Trophoblast cell (in vitro differentiated cells and primary cell): ENCODE results near the gene MAP2K5.

Experiments used
- DNase-seq, 2 donors: peaks; one replicate each; pipeline ENCODE4 v3.0.0-alpha.2; 2016
- H2AFZ ChIP-seq: 2 replicates; pipeline ENCODE4 v1.6.1; 2013; ENCODE audit warnings: low read length, moderate library complexity, mild to moderate bottlenecking; ENCODE audit not compliant: insufficient read depth, poor library complexity
- H2AK5ac ChIP-seq: 2 replicates; pipeline ENCODE4 v1.6.1; 2013; ENCODE audit warnings: mild to moderate bottlenecking, low read length
- H2BK120ac ChIP-seq: 2 replicates; pipeline ENCODE4 v1.6.1; 2013; ENCODE audit warnings: low read length, mild to moderate bottlenecking, moderate library complexity; ENCODE audit not compliant: insufficient read depth, poor library complexity
- H2BK12ac ChIP-seq: 2 replicates; pipeline ENCODE4 v1.6.1; 2013; ENCODE audit warnings: mild to moderate bottlenecking, low read length, moderate library complexity
- H2BK5ac ChIP-seq: 2 replicates; pipeline ENCODE4 v1.6.1; 2013; ENCODE audit warnings: low read length, low read depth, moderate library complexity, mild to moderate bottlenecking; ENCODE audit not compliant: poor library complexity
- H3K14ac ChIP-seq: 2 replicates; pipeline ENCODE4 v1.6.1; 2013; ENCODE audit warnings: mild to moderate bottlenecking, low read length
- H3K18ac ChIP-seq: 2 replicates; pipeline ENCODE4 v1.6.1; 2013; ENCODE audit warnings: mild to moderate bottlenecking, low read length
- H3K23ac ChIP-seq: 2 replicates; pipeline ENCODE4 v1.6.1; 2013; ENCODE audit warnings: low read length
- H3K27ac ChIP-seq: 2 replicates; pipeline ENCODE4 v1.5.1; 2013; ENCODE audit warnings: low read depth, mild to moderate bottlenecking, inconsistent platforms, low read length, moderate library complexity
- H3K27me3 ChIP-seq: 2 replicates; pipeline ENCODE4 v1.6.1; 2013; ENCODE audit warnings: inconsistent platforms, mild to moderate bottlenecking, low read length, moderate library complexity; ENCODE audit not compliant: insufficient read depth
- H3K36me3 ChIP-seq, 2 experiments: 1 replicate in 1 of 2; 2 replicates in 1 of 2; pipeline ENCODE4 v1.6.1; 2013; ENCODE audit warnings: low read length in 2 of 2, mild to moderate bottlenecking in 2 of 2, moderate library complexity in 1 of 2; ENCODE audit not compliant: insufficient read depth in 2 of 2, control insufficient read depth in 1 of 2
- H3K4ac ChIP-seq: 2 replicates; pipeline ENCODE4 v1.6.1; 2013; ENCODE audit warnings: low read depth, mild to moderate bottlenecking, low read length, moderate library complexity
- H3K4me1 ChIP-seq, 2 experiments: 1 replicate in 1 of 2; 2 replicates in 1 of 2; pipeline ENCODE4 v1.6.1; 2013; ENCODE audit warnings: low read length in 2 of 2, mild to moderate bottlenecking in 2 of 2, moderate library complexity in 1 of 2; ENCODE audit not compliant: insufficient read depth in 2 of 2, control insufficient read depth in 1 of 2
- H3K4me2 ChIP-seq: 2 replicates; pipeline ENCODE4 v1.6.1; 2013; ENCODE audit warnings: inconsistent platforms, mild to moderate bottlenecking, low read length, moderate library complexity
- H3K4me3 ChIP-seq: 2 replicates; pipeline ENCODE4 v1.5.1; 2013; ENCODE audit warnings: mild to moderate bottlenecking, low read depth, low read length, inconsistent platforms
- H3K79me1 ChIP-seq: one replicate; pipeline ENCODE4 v1.6.1; 2013; ENCODE audit warnings: low read length
- H3K79me2 ChIP-seq: 2 replicates; pipeline ENCODE4 v1.6.1; 2013; ENCODE audit warnings: low read length, mild to moderate bottlenecking; ENCODE audit not compliant: control insufficient read depth, insufficient read depth, poor library complexity
- H3K9ac ChIP-seq: 2 replicates; pipeline ENCODE4 v1.6.1; 2013; ENCODE audit warnings: mild to moderate bottlenecking, low read length
- H3K9me3 ChIP-seq: 2 replicates; pipeline ENCODE4 v1.6.1; 2013; ENCODE audit warnings: low read depth, mild to moderate bottlenecking, control low read depth, inconsistent platforms, low read length; ENCODE audit not compliant: insufficient read depth
- H4K12ac ChIP-seq: 2 replicates; pipeline ENCODE4 v1.6.1; 2013; ENCODE audit warnings: low read depth, mild to moderate bottlenecking, low read length, moderate library complexity
- H4K8ac ChIP-seq: 2 replicates; pipeline ENCODE4 v1.6.1; 2013; ENCODE audit warnings: low read depth, mild to moderate bottlenecking, low read length, moderate library complexity
- H4K91ac ChIP-seq: one replicate; pipeline ENCODE4 v1.6.1; 2013; ENCODE audit warnings: low read depth, mild to moderate bottlenecking, low read length, moderate library complexity
- WGBS: extraction: QIAGEN DNeasy Blood & Tissue Kit; methylation state at CpG from one replicate; pipeline ENCODE4 v1.1.7; 2013; ENCODE audit warnings: missing lambda C conversion rate; ENCODE audit not compliant: insufficient read length, insufficient coverage; ENCODE audit errors: extremely low coverage; 5-methylcytosine and 5-hydroxymethylcytosine counted together

The MAP2K5 gene

DNA sequence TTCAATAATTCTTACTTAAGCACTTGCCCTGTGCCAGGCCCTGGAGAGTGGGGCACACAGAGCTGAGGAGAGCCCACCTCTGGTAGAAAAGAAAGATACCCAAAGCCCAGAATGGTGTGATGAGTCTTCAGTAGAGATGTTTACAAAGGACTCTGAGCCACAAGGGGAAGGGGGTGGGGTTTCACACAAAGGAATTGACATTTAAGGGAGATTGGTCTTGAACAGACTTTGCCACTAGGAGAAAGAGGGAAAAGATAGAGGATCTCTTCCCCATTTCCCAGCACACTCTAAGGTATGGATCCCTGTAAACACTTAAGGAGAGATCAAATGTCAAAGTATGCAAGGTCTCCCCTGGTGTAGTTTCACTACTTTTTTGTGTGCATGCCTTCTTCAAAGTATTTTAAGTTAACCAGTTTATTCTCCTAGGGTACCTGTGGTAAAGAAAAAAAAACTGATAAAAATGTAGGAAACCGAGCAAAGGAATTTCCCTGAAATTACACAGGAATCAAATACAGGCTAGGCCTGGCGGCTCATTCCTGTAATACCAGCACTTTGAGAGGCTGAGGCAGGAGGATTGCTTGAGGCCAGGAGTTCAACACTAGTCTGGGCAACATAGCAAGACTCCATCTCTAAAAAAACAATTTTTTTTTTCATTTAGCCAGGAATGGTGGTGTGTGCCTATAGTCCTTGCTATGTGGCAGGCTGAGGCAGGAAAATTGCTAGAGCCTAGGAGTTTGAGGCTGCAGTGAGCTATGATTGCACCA lies 165.2 kb downstream of the MAP2K5 start:
- Histone ChIP-seq H2BK12ac (no peak overlapping the region), H2AK5ac (no peak overlapping the region), H3K4me3 (no peak overlapping the region), H3K27me3 (no peaks in the 10 kb centered on the region), H3K79me2 (no peaks in the 10 kb centered on the region), H3K4me1 (no peaks in the 10 kb centered on the region), H4K8ac (no peak overlapping the region), H2BK120ac (no peak overlapping the region), H3K9ac (no peak overlapping the region), H4K12ac (no peak overlapping the region), H3K27ac (no peak overlapping the region), H3K4me2 (no peak overlapping the region), H3K36me3 (no peaks in the 10 kb centered on the region), H3K4ac (no peak overlapping the region), H3K9me3 (no peaks in the 10 kb centered on the region), H2BK5ac (no peak overlapping the region), H3K18ac (no peak overlapping the region), H3K23ac (no peak overlapping the region), H2AFZ (no peak overlapping the region), H3K14ac (no peak overlapping the region), H3K79me1 (no peaks in the 10 kb centered on the region), H4K91ac (no peak overlapping the region)
- DNase-seq = peak; percentile 76 to 87
- WGBS = no CpG with 5 or more reads among the region's 2 CpGs

DNA sequence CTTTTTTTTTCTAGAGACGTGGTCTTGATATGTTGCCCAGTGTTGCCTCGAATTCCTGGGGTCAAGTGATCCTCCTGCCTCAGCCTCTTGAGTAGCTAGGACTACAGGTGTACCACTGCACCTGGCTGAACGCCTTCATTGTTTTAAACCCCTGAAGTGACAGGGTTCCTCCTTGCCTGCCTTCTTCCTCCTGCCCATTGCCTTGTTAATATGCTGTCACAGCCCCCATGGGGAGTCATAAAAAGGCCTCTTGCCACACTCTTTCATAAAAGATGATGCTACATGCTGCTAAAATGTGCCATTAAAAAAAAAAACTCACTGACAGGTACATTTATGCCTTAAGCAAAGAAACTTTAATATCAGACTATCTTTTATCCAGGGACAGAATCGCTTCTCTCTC lies 166.0 kb downstream of the MAP2K5 start:
- Histone ChIP-seq H4K8ac (no peak overlapping the region), H3K36me3 (no peaks in the 10 kb centered on the region), H4K12ac (no peak overlapping the region), H2AK5ac (no peak overlapping the region), H3K27ac (no peak overlapping the region), H3K27me3 (no peaks in the 10 kb centered on the region), H3K18ac (no peak overlapping the region), H3K4ac (no peak overlapping the region), H3K14ac (no peak overlapping the region), H3K79me2 (no peaks in the 10 kb centered on the region), H4K91ac (no peak overlapping the region), H3K79me1 (no peaks in the 10 kb centered on the region), H2BK5ac (no peak overlapping the region), H2AFZ (no peak overlapping the region), H2BK120ac (no peak overlapping the region), H3K4me2 (no peak overlapping the region), H3K4me3 (no peak overlapping the region), H2BK12ac (no peak overlapping the region), H3K4me1 (no peaks in the 10 kb centered on the region), H3K9me3 (no peaks in the 10 kb centered on the region), H3K9ac (no peak overlapping the region), H3K23ac (no peak overlapping the region)
- no CpG with 5 or more reads among the region's 4 CpGs for WGBS
- DNase-seq = no peak

- Histone ChIP-seq H3K14ac (no peak overlapping the region), H3K27me3 (no peaks in the 10 kb centered on the region), H2BK12ac (no peak overlapping the region), H3K9ac (no peak overlapping the region), H3K18ac (no peak overlapping the region), H3K4ac (no peak overlapping the region), H3K36me3 (no peaks in the 10 kb centered on the region), H4K12ac (no peak overlapping the region), H3K79me2 (no peaks in the 10 kb centered on the region), H3K27ac (no peak overlapping the region), H3K9me3 (no peaks in the 10 kb centered on the region), H3K79me1 (no peaks in the 10 kb centered on the region), H2AK5ac (no peak overlapping the region), H3K4me1 (no peaks in the 10 kb centered on the region), H4K8ac (no peak overlapping the region), H3K23ac (no peak overlapping the region), H3K4me3 (no peak overlapping the region), H2AFZ (no peak overlapping the region), H2BK120ac (no peak overlapping the region), H2BK5ac (no peak overlapping the region), H4K91ac (no peak overlapping the region), H3K4me2 (no peak overlapping the region)
- DNase-seq = no peak
- no CpG with 5 or more reads among the region's 2 CpGs for WGBS
These were observed 172.7 kb downstream of the MAP2K5 start for GRCh38 chr15:67715170-67715569.

- Histone ChIP-seq H4K12ac (no peak overlapping the region), H2AK5ac (no peak overlapping the region), H3K18ac (no peak overlapping the region), H2AFZ (no peak overlapping the region), H3K27ac (no peak overlapping the region), H2BK12ac (no peak overlapping the region), H2BK120ac (no peak overlapping the region), H3K79me2 (no peaks in the 10 kb centered on the region), H4K8ac (no peak overlapping the region), H3K27me3 (no peaks in the 10 kb centered on the region), H3K4ac (no peak overlapping the region), H3K79me1 (no peaks in the 10 kb centered on the region), H4K91ac (no peak overlapping the region), H3K9me3 (no peaks in the 10 kb centered on the region), H3K4me1 (no peaks in the 10 kb centered on the region), H3K23ac (no peak overlapping the region), H2BK5ac (no peak overlapping the region), H3K9ac (no peak overlapping the region), H3K4me2 (no peak overlapping the region), H3K4me3 (no peak overlapping the region), H3K14ac (no peak overlapping the region), H3K36me3 (no peaks in the 10 kb centered on the region)
- WGBS = no CpG with 5 or more reads among the region's 4 CpGs
- no peak for DNase-seq
These were observed 173.7 kb downstream of the MAP2K5 start for GRCh38 chr15:67716171-67716570.
